B cell (primary cell): ENCODE results near the gene SRP54. TPM values are rescaled to one million over a fixed set of nuclear protein-coding genes. Genes with fewer than 3 reads are reported as not detected.

Source experiments
- ATAC-seq: fragments of 200-7000 bp; cut with Tn5 transposase; one replicate; pipeline ENCODE4 v1.10.0; 2021; ENCODE audit warnings: low read depth, mild to moderate bottlenecking, moderate number of reproducible peaks, moderate library complexity
- CTCF ChIA-PET: fragments of 350-600 bp; sonication (Branson Sonifier 250); formaldehyde crosslinking; loops from one replicate; lab custom pipeline; 2021; ENCODE audit warnings: antibody characterized with exemption, inconsistent platforms; lab: Charles Lee
- POLR2A ChIA-PET: fragments of 350-600 bp; sonication (Branson Sonifier 250); formaldehyde crosslinking; loops from one replicate; lab custom pipeline; 2021; ENCODE audit warnings: antibody characterized with exemption; lab: Charles Lee
- DNase-seq: peaks from one replicate; pipeline ENCODE4 v3.0.0; 2013
- H2AFZ ChIP-seq: 2 replicates; pipeline ENCODE4 v1.6.1; 2012; ENCODE audit warnings: mild to moderate bottlenecking, low read depth, low read length; ENCODE audit not compliant: insufficient read depth, poor library complexity, severe bottlenecking
- H3K27ac ChIP-seq, 2 donors: 1 replicate in 1 of 2; 2 replicates in 1 of 2; pipeline ENCODE4 v1.5.1; 2012 to 2013; ENCODE audit warnings: low read length in 2 of 2, mild to moderate bottlenecking in 2 of 2, moderate library complexity in 1 of 2
- H3K27me3 ChIP-seq, 4 experiments: fragments of 200-600 bp in 1 of 4; sonication (generic) in 1 of 4; replicated peaks in 1 of 4; 1 replicate in 2 of 4; 2 replicates in 2 of 4; pipeline versions ENCODE4 v1.6.1 to v1.7.0; 2013 to 2016; ENCODE audit warnings: low read length in 3 of 4, mild to moderate bottlenecking in 2 of 4, mixed read lengths in 1 of 4, moderate library complexity in 1 of 4; ENCODE audit not compliant: insufficient read depth in 4 of 4, control insufficient read depth in 3 of 4; ENCODE audit errors: control extremely low read depth in 1 of 4
- H3K36me3 ChIP-seq, 2 experiments: replicated peaks in 1 of 2; 1 replicate in 1 of 2; 2 replicates in 1 of 2; pipeline versions ENCODE4 v1.6.1 to v1.7.1; 2013; ENCODE audit warnings: low read length in 1 of 2; ENCODE audit not compliant: insufficient read depth in 2 of 2, control insufficient read depth in 1 of 2; ENCODE audit errors: control extremely low read depth in 1 of 2, extremely low read depth in 1 of 2
- H3K4me1 ChIP-seq, 2 donors: fragments of 200-600 bp in 1 of 2; sonication (generic) in 1 of 2; 1 replicate in 1 of 2; 2 replicates in 1 of 2; pipeline versions ENCODE4 v1.5.1 to v1.6.1; 2013 to 2017; ENCODE audit warnings: low read length in 2 of 2; ENCODE audit not compliant: control insufficient read depth in 2 of 2, insufficient read depth in 2 of 2
- H3K4me2 ChIP-seq: replicated peaks from 2 replicates; pipeline ENCODE3; 2012; ENCODE audit warnings: mild to moderate bottlenecking, low read depth, low read length; ENCODE audit not compliant: poor library complexity, severe bottlenecking
- H3K4me3 ChIP-seq, 5 experiments: fragments of 200-600 bp in 1 of 5; sonication (generic) in 1 of 5; 1 replicate in 3 of 5; 2 replicates in 2 of 5; pipeline versions ENCODE4 v1.5.1 to v1.7.0; 2011 to 2016; ENCODE audit warnings: low read length in 4 of 5, mild to moderate bottlenecking in 4 of 5, low read depth in 2 of 5, control low read depth in 1 of 5, moderate library complexity in 1 of 5; ENCODE audit not compliant: insufficient read depth in 1 of 5; ENCODE audit errors: control extremely low read depth in 1 of 5, extremely low read depth in 1 of 5
- H3K79me2 ChIP-seq: fragments of 200-600 bp; sonication (generic); one replicate; pipeline ENCODE4 v1.6.0; 2016; ENCODE audit warnings: low read length; ENCODE audit not compliant: control insufficient read depth, insufficient read depth
- H3K9ac ChIP-seq: fragments of 200-600 bp; sonication (generic); 2 replicates; pipeline ENCODE4 v1.6.1; 2017; ENCODE audit warnings: mild to moderate bottlenecking, low read length, moderate library complexity
- H3K9me3 ChIP-seq, 3 donors: one replicate each; pipeline versions ENCODE4 v1.6.1 to v1.7.1; 2013; ENCODE audit warnings: low read length in 2 of 3; ENCODE audit not compliant: control insufficient read depth in 2 of 3, insufficient read depth in 1 of 3; ENCODE audit errors: control extremely low read depth in 1 of 3
- H4K20me1 ChIP-seq: 2 replicates; pipeline ENCODE4 v1.6.0; 2012; ENCODE audit warnings: mild to moderate bottlenecking, low read length; ENCODE audit not compliant: insufficient read depth, control insufficient read depth, poor library complexity, severe bottlenecking
- H3K27ac Mint-ChIP-seq: one replicate; pipeline ENCODE4 v1.8.0; 2021; ENCODE audit warnings: mixed read lengths
- H3K27me3 Mint-ChIP-seq: one replicate; pipeline ENCODE4 v1.8.0; 2021; ENCODE audit warnings: mixed read lengths
- H3K4me1 Mint-ChIP-seq: one replicate; pipeline ENCODE4 v1.8.0; 2021; ENCODE audit warnings: mixed read lengths
- H3K4me3 Mint-ChIP-seq: one replicate; pipeline ENCODE4 v1.8.0; 2021; ENCODE audit warnings: mixed read lengths
- H3K9me3 Mint-ChIP-seq: one replicate; pipeline ENCODE4 v1.8.0; 2022; ENCODE audit warnings: mixed read lengths; ENCODE audit not compliant: insufficient read depth
- CTCF ChIP-seq: fragments of 200-600 bp; IDR thresholded peaks from one replicate; pipeline ENCODE4 v1.8.0; 2022; ENCODE audit warnings: antibody characterized with exemption, mild to moderate bottlenecking
- EZH2 ChIP-seq: IDR thresholded peaks from 2 replicates; pipeline ENCODE4 v1.6.1; 2012; ENCODE audit warnings: borderline replicate concordance, low read depth, mild to moderate bottlenecking, moderate library complexity, low read length; ENCODE audit not compliant: insufficient read depth, poor library complexity, severe bottlenecking
- WGBS: methylation state at CpG from one replicate; pipeline ENCODE4 v1.1.5; 2013; ENCODE audit warnings: missing lambda C conversion rate; ENCODE audit not compliant: insufficient coverage; 5-methylcytosine and 5-hydroxymethylcytosine counted together
- intact Hi-C: fragments of 100-400 bp; cut with micrococcal nuclease; formaldehyde crosslinking; loops from one replicate; pipeline ENCODE4 v1.10.0; 2022
- polyA plus RNA-seq: library from polyadenylated mRNA; depleted of rRNA; stranded (reverse); fragments of >200 nt; gene quantifications from 2 replicates; pipeline ENCODE4 v1.2.3, GENCODE V29; 2012
- total RNA-seq, 2 donors: library from RNA; stranded (reverse); fragments of 120-200 nt in 1 of 2; gene quantifications; 1 replicate in 1 of 2; 2 replicates in 1 of 2; pipeline versions ENCODE4 v1.2.3 to v1.2.4, GENCODE V29; 2013 to 2022

Gene SRP54
- total and polyA plus RNA-seq, 2 donors (not counting 1 experiment from before 2014, with no cell fraction given): 18.4 to 54.9 TPM

GRCh38 chr14:34937876-34938275 is 44.9 kb upstream of the SRP54 start:
- H3K4me3 ChIP-seq: no peak overlapping the region
- H4K20me1 ChIP-seq: no peaks in the 10 kb centered on the region
- no peaks in the 10 kb centered on the region for H3K36me3 ChIP-seq
- DNase-seq (no peak), ATAC-seq (no peak)
- Mint-ChIP-seq H3K27me3 (no peaks in the 10 kb centered on the region), H3K4me3 (no peak overlapping the region), H3K4me1 (no peaks in the 10 kb centered on the region), H3K9me3 (peaks cover 4% of the 10 kb centered on the region), H3K27ac (no peak overlapping the region)
- no peak overlapping the region for H3K4me2 ChIP-seq
- H3K27me3 ChIP-seq: no peaks in the 10 kb centered on the region
- peaks cover 0 to 5% (median 0%) of the 10 kb centered on the region in 3 donors for H3K9me3 ChIP-seq
- intact Hi-C loops: no loop called here
- POLR2A ChIA-PET: no interaction called here
- no peak overlapping the region for H2AFZ ChIP-seq
- H3K79me2 ChIP-seq: no peaks in the 10 kb centered on the region
- no peak overlapping the region for H3K9ac ChIP-seq
- H3K27ac ChIP-seq: no peak overlapping the region
- no peak for TF ChIP-seq CTCF
- TF ChIP-seq EZH2: no peak
- CTCF ChIA-PET: no interaction called here
- no peaks in the 10 kb centered on the region for H3K4me1 ChIP-seq
- no CpG with 5 or more reads among the region's 3 CpGs for WGBS

GRCh38 chr14:34943506-34943905 is 39.3 kb upstream of the SRP54 start:
- peaks cover 7% of the 10 kb centered on the region for H3K9me3 Mint-ChIP-seq
- DNase-seq (no peak), ATAC-seq (no peak)
- ChIA-PET CTCF (interaction anchor here (0.7 kb wide), 1 partner anchor 358 kb away, joined by 3 read pairs; no protein-coding TSS in a partner anchor), POLR2A (no interaction called here)
- H3K27me3 ChIP-seq: no peaks in the 10 kb centered on the region
- TF ChIP-seq EZH2 (no peak), CTCF (no peak)
- H3K4me3 Mint-ChIP-seq: no peak overlapping the region
- H2AFZ ChIP-seq: no peak overlapping the region
- no peaks in the 10 kb centered on the region for H3K27me3 Mint-ChIP-seq
- no peak overlapping the region for H3K4me3 ChIP-seq
- H3K4me1 ChIP-seq: no peaks in the 10 kb centered on the region
- no peak overlapping the region for H3K27ac Mint-ChIP-seq
- no peak overlapping the region for H3K27ac ChIP-seq
- no peaks in the 10 kb centered on the region for H4K20me1 ChIP-seq
- intact Hi-C loops: no loop called here
- peaks cover 0 to 26% (median 7%) of the 10 kb centered on the region in 3 donors for H3K9me3 ChIP-seq
- no peaks in the 10 kb centered on the region for H3K36me3 ChIP-seq
- no peak overlapping the region for H3K4me2 ChIP-seq
- H3K4me1 Mint-ChIP-seq: no peaks in the 10 kb centered on the region
- H3K9ac ChIP-seq: no peak overlapping the region
- no peaks in the 10 kb centered on the region for H3K79me2 ChIP-seq
